Endothelial cell of umbilical vein (primary cell): Measurements from ENCODE around the gene FHOD1. TPM values are rescaled to one million over a fixed set of nuclear protein-coding genes. Genes with fewer than 3 reads are reported as not detected.

ENCODE experiments used
- BruUV-seq: library from RNA; stranded (reverse); fragments of 400-500 nt; replicated peaks from 2 replicates; lab custom pipeline; 2021; lab: Mats Ljungman, UMichigan
- CTCF ChIA-PET: fragments of 300-600, 350-600 bp; sonication (Branson Sonifier 250); formaldehyde crosslinking; loops from one replicate; lab custom pipeline; 2021; ENCODE audit warnings: antibody characterized with exemption, inconsistent platforms; lab: Charles Lee
- POLR2A ChIA-PET: fragments of 300-600, 350-600 bp; sonication (Branson Sonifier 250); formaldehyde crosslinking; loops from one replicate; lab custom pipeline; 2021; ENCODE audit warnings: antibody characterized with exemption, inconsistent platforms; lab: Charles Lee
- DNase-seq: peaks from one replicate; pipeline ENCODE4 v3.0.0-alpha.2; 2011; ENCODE audit warnings: low read depth, low spot score
- FAIRE-seq: peaks from 2 replicates; lab custom pipeline; 2011; peaks lifted over from hg19 to GRCh38; lab: Jason Lieb, UNC
- H2AFZ ChIP-seq: 2 replicates; pipeline ENCODE4 v1.6.0; 2012; ENCODE audit warnings: low read depth, low read length, control low read depth, inconsistent platforms
- H3K27ac ChIP-seq: 2 replicates; pipeline ENCODE4 v1.5.1; 2011; ENCODE audit warnings: low read depth, mild to moderate bottlenecking, control low read depth, low read length, moderate library complexity; ENCODE audit not compliant: insufficient read depth
- H3K27me3 ChIP-seq, 2 experiments: 2 replicates each; pipeline versions ENCODE4 v1.6.0 to v1.6.1; 2011; ENCODE audit warnings: low read length in 2 of 2, mixed read lengths in 1 of 2; ENCODE audit not compliant: control insufficient read depth in 2 of 2, insufficient read depth in 2 of 2
- H3K36me3 ChIP-seq, 2 experiments: 2 replicates in 1 of 2; 3 replicates in 1 of 2; pipeline ENCODE4 v1.5.1; 2011; ENCODE audit warnings: low read length in 2 of 2, mild to moderate bottlenecking in 1 of 2, moderate library complexity in 1 of 2; ENCODE audit not compliant: control insufficient read depth in 2 of 2, insufficient read depth in 2 of 2; ENCODE audit errors: extremely low read depth in 1 of 2
- H3K4me1 ChIP-seq: 3 replicates; pipeline ENCODE4 v1.5.1; 2011; ENCODE audit warnings: mild to moderate bottlenecking, low read length; ENCODE audit not compliant: control insufficient read depth, insufficient read depth; ENCODE audit errors: extremely low read depth
- H3K4me2 ChIP-seq: 2 replicates; pipeline ENCODE4 v1.6.1; 2011; ENCODE audit warnings: low read length, control low read depth, mixed read lengths; ENCODE audit not compliant: insufficient read depth
- H3K4me3 ChIP-seq, 3 experiments: fragments of 200-600 bp in 1 of 3; sonication (generic), shearing (Covaris generic) in 1 of 3; replicated peaks in 1 of 3; 2 replicates each; pipeline ENCODE4 v1.5.1; 2011 to 2016; ENCODE audit warnings: control low read depth in 3 of 3, low read length in 3 of 3, mild to moderate bottlenecking in 2 of 3, inconsistent platforms in 1 of 3, low read depth in 1 of 3, moderate library complexity in 1 of 3; ENCODE audit not compliant: insufficient read depth in 1 of 3
- H3K79me2 ChIP-seq: 2 replicates; pipeline ENCODE4 v1.6.0; 2012; ENCODE audit warnings: low read length, inconsistent platforms; ENCODE audit not compliant: control insufficient read depth, insufficient read depth
- H3K9ac ChIP-seq: replicated peaks from 2 replicates; pipeline ENCODE3; 2011; ENCODE audit warnings: low read length, control low read depth; ENCODE audit not compliant: insufficient read depth; ENCODE audit errors: extremely low read depth
- H3K9me1 ChIP-seq: replicated peaks from 3 replicates; pipeline ENCODE4 v1.6.0; 2011; ENCODE audit warnings: mild to moderate bottlenecking, low read length; ENCODE audit not compliant: control insufficient read depth, insufficient read depth; ENCODE audit errors: extremely low read depth
- H3K9me3 ChIP-seq: replicated peaks from 2 replicates; pipeline ENCODE4 v1.5.1; 2012; ENCODE audit warnings: low read length, inconsistent platforms; ENCODE audit not compliant: control insufficient read depth, insufficient read depth
- H4K20me1 ChIP-seq: replicated peaks from 2 replicates; pipeline ENCODE3; 2011; ENCODE audit warnings: mild to moderate bottlenecking, low read length; ENCODE audit not compliant: control insufficient read depth, insufficient read depth; ENCODE audit errors: extremely low read depth
- CTCF ChIP-seq, 2 donors: IDR thresholded peaks; 1 replicate in 1 of 2; 2 replicates in 1 of 2; pipeline ENCODE4 v1.5.1; 2011; ENCODE audit warnings: low read length in 2 of 2, mild to moderate bottlenecking in 2 of 2, moderate library complexity in 2 of 2, control low read depth in 1 of 2, inconsistent platforms in 1 of 2, low read depth in 1 of 2; ENCODE audit not compliant: insufficient read depth in 1 of 2; ENCODE audit errors: extremely low read depth in 1 of 2
- MAX ChIP-seq: IDR thresholded peaks from 2 replicates; pipeline ENCODE4 v1.6.1; 2011; ENCODE audit not compliant: insufficient read depth, insufficient read length
- dilution Hi-C: fragments of 300-500 bp; cut with MboI; formaldehyde crosslinking; loops from one replicate; pipeline ENCODE4 v1.15.0; 2019; ENCODE audit warnings: low sequenced_read_pairs; ENCODE audit not compliant: extremely low pct_ligation_motif_present
- intact Hi-C: fragments of 100-400 bp; cut with micrococcal nuclease; formaldehyde crosslinking; loops from one replicate; pipeline ENCODE4 v1.10.0; 2022
- microRNA counts: library from miRNA; unstranded; fragments of <30 nt; microRNA quantifications from one replicate; lab custom pipeline; 2016
- microRNA-seq: library from miRNA; unstranded; fragments of <30 nt; microRNA quantifications from one replicate; pipeline ENCODE4 v1.2.0, GENCODE V29; 2021; ENCODE audit warnings: borderline number of aligned reads, borderline replicate concordance
- polyA plus RNA-seq, 4 experiments: library from polyadenylated mRNA; depleted of rRNA in 3 of 4; stranded (reverse) in 3 of 4; unstranded in 1 of 4; fragments of >200 nt; gene quantifications; 2 replicates each; pipeline versions ENCODE4 v1.2.1 to v1.2.3, GENCODE V29; 2011 to 2012; ENCODE audit warnings: missing spikeins in 1 of 4
- small RNA-seq: library from RNA; depleted of rRNA; stranded (forward); fragments of <200 nt; gene quantifications from one replicate; pipeline ENCODE3, GENCODE V24; 2012; ENCODE audit warnings: low replicate concordance, low read depth; ENCODE audit not compliant: insufficient read depth, insufficient read length
- total RNA-seq: library from RNA; stranded (reverse); gene quantifications from 2 replicates; pipeline ENCODE4 v1.2.3, GENCODE V29; 2021

The FHOD1 gene
- total and polyA plus RNA-seq, 2 donors (not counting 3 experiments of a cell fraction or from before 2014, with no cell fraction given), result 63.6 to 124 TPM

GRCh38 chr16:67179421-67180080, 67.7 kb downstream of the FHOD1 start:
- dilution Hi-C loops, result no loop called here
- no peaks in the 10 kb centered on the region for H3K9me1 ChIP-seq
- BruUV-seq, result no TSS peak
- no peaks in the 10 kb centered on the region for H3K27me3 ChIP-seq
- FAIRE-seq, result no peak
- ChIA-PET POLR2A (interaction anchor here (0.9 kb wide), 1 partner anchor 9 kb away, joined by 3 read pairs; the partner anchor contains the start of gene NOL3), CTCF (interaction anchor here (0.7 to 1.2 kb wide), 5 partner anchors 16 to 225 kb away, joined by 3 to 5 read pairs (median 4); no protein-coding TSS in a partner anchor)
- H3K4me1 ChIP-seq, result peaks cover 35% of the 10 kb centered on the region
- DNase-seq, result no peak
- H3K36me3 ChIP-seq, result no peaks in the 10 kb centered on the region
- no peak overlapping the region for H3K4me3 ChIP-seq
- H4K20me1 ChIP-seq, result no peaks in the 10 kb centered on the region
- no peak overlapping the region for H2AFZ ChIP-seq
- no peak overlapping the region for H3K4me2 ChIP-seq
- no peak overlapping the region for H3K9ac ChIP-seq
- intact Hi-C loops, result no loop called here
- no peak overlapping the region for H3K27ac ChIP-seq
- H3K79me2 ChIP-seq, result peaks cover 13% of the 10 kb centered on the region
- TF ChIP-seq MAX, result no peak
- peak in 1 of 2 donors; percentile 20 for TF ChIP-seq CTCF (IDR thresholded peaks at IDR 0.05; ENCODE audit: extremely low read depth in 1 of 2, insufficient read depth in 1 of 2, low read depth in 1 of 2, low read length in 2 of 2)
- H3K9me3 ChIP-seq, result no peaks in the 10 kb centered on the region

MicroRNA genes within 50 kb of the gene (microRNA counts, 767-probe panel; counts per million panel counts)
- microRNA hsa-miR-328 (lab: Ali Mortazavi, UCI), result 723 counts per million, percentile 96 among the panel's probes with 10 or more counts

Small RNA genes within 50 kb of the gene (microRNA-seq; reads per million reads assigned to microRNA genes)
- 25.3 reads per million, percentile 38 among the genes with 10 or more reads in this experiment for gene MIR328

Small RNA genes within 50 kb of the gene (small RNA-seq; reads per million reads assigned to genes)
- gene MIR328, result not detected

Other genes with a start within 250 kb of the FHOD1 start
- 103 and 113 TPM in 2 replicates for gene CBFB, start 218.3 kb downstream of the FHOD1 start, total RNA-seq
- gene CBFB, start 218.3 kb downstream of the FHOD1 start, polyA plus RNA-seq, result 22.0 and 27.8 TPM in 2 replicates
- gene PHAF1, start 137.5 kb downstream of the FHOD1 start, total RNA-seq, result 16.1 and 18.5 TPM in 2 replicates
- 21.1 and 21.9 TPM in 2 replicates for gene PHAF1, start 137.5 kb downstream of the FHOD1 start, polyA plus RNA-seq
- 1.6 and 4.0 TPM in 2 replicates for gene B3GNT9, start 96.5 kb downstream of the FHOD1 start, total RNA-seq
- gene B3GNT9, start 96.5 kb downstream of the FHOD1 start, polyA plus RNA-seq, result 6.4 and 6.8 TPM in 2 replicates
- 15.2 and 17.4 TPM in 2 replicates for gene TRADD, start 87.6 kb downstream of the FHOD1 start, total RNA-seq
- 22.6 and 23.3 TPM in 2 replicates for gene TRADD, start 87.6 kb downstream of the FHOD1 start, polyA plus RNA-seq
- gene FBXL8, start 87.5 kb downstream of the FHOD1 start, total RNA-seq, result 5.4 and 7.0 TPM in 2 replicates
- gene FBXL8, start 87.5 kb downstream of the FHOD1 start, polyA plus RNA-seq, result 7.4 and 12.8 TPM in 2 replicates
- gene HSF4, start 82.7 kb downstream of the FHOD1 start, total RNA-seq, result 4.7 and 5.5 TPM in 2 replicates
- 4.8 and 7.9 TPM in 2 replicates for gene HSF4, start 82.7 kb downstream of the FHOD1 start, polyA plus RNA-seq
- 14.4 and 19.4 TPM in 2 replicates for gene NOL3, start 76.9 kb downstream of the FHOD1 start, total RNA-seq
- 16.0 and 19.2 TPM in 2 replicates for gene NOL3, start 76.9 kb downstream of the FHOD1 start, polyA plus RNA-seq
- gene MATCAP1, start 63.5 kb downstream of the FHOD1 start, total RNA-seq, result 45.8 and 53.3 TPM in 2 replicates
- 44.5 and 49.0 TPM in 2 replicates for gene MATCAP1, start 63.5 kb downstream of the FHOD1 start, polyA plus RNA-seq
- gene EXOC3L1, start 57.3 kb downstream of the FHOD1 start, total RNA-seq, result 10.8 and 19.4 TPM in 2 replicates
- gene EXOC3L1, start 57.3 kb downstream of the FHOD1 start, polyA plus RNA-seq, result 10.2 and 11.6 TPM in 2 replicates
- 110 and 112 TPM in 2 replicates for gene E2F4, start 55.3 kb downstream of the FHOD1 start, total RNA-seq
- 168 and 199 TPM in 2 replicates for gene E2F4, start 55.3 kb downstream of the FHOD1 start, polyA plus RNA-seq
- gene ELMO3, start 48.4 kb downstream of the FHOD1 start, total RNA-seq, result 4.3 and 5.7 TPM in 2 replicates
- gene ELMO3, start 48.4 kb downstream of the FHOD1 start, polyA plus RNA-seq, result 3.9 and 4.1 TPM in 2 replicates
- 35.3 and 36.3 TPM in 2 replicates for gene TMEM208, start 20.4 kb downstream of the FHOD1 start, total RNA-seq
- 94.0 and 98.4 TPM in 2 replicates for gene TMEM208, start 20.4 kb downstream of the FHOD1 start, polyA plus RNA-seq
- gene SLC9A5, start 1.5 kb upstream of the FHOD1 start, total RNA-seq, result 2.8 and 4.2 TPM in 2 replicates
- 2.7 and 3.2 TPM in 2 replicates for gene SLC9A5, start 1.5 kb upstream of the FHOD1 start, polyA plus RNA-seq
- 23.9 and 26.6 TPM in 2 replicates for gene PLEKHG4, start 32.1 kb upstream of the FHOD1 start, total RNA-seq
- 34.8 and 35.6 TPM in 2 replicates for gene PLEKHG4, start 32.1 kb upstream of the FHOD1 start, polyA plus RNA-seq
- gene KCTD19, start 79.3 kb upstream of the FHOD1 start, total RNA-seq, result 0.16 and 0.44 TPM in 2 replicates
- gene KCTD19, start 79.3 kb upstream of the FHOD1 start, polyA plus RNA-seq, result 0.10 and 0.21 TPM in 2 replicates
- 2.0 and 2.4 TPM in 2 replicates for gene LRRC36, start 79.3 kb upstream of the FHOD1 start, total RNA-seq
- gene LRRC36, start 79.3 kb upstream of the FHOD1 start, polyA plus RNA-seq, result 0.30 and 0.37 TPM in 2 replicates
- gene TPPP3, start 146.0 kb upstream of the FHOD1 start, total RNA-seq, result 1.3 and 2.0 TPM in 2 replicates
- gene TPPP3, start 146.0 kb upstream of the FHOD1 start, polyA plus RNA-seq, result 0.33 and 0.91 TPM in 2 replicates
- gene ZDHHC1, start 169.0 kb upstream of the FHOD1 start, total RNA-seq, result 12.9 and 14.4 TPM in 2 replicates
- gene ZDHHC1, start 169.0 kb upstream of the FHOD1 start, polyA plus RNA-seq, result 11.4 and 14.1 TPM in 2 replicates
- gene HSD11B2, start 183.6 kb upstream of the FHOD1 start, total RNA-seq, result not detected in 2 replicates
- gene HSD11B2, start 183.6 kb upstream of the FHOD1 start, polyA plus RNA-seq, result 0.10 and 0.16 TPM in 2 replicates
- gene ATP6V0D1, start 233.7 kb upstream of the FHOD1 start, total RNA-seq, result 77.1 and 82.8 TPM in 2 replicates
- gene ATP6V0D1, start 233.7 kb upstream of the FHOD1 start, polyA plus RNA-seq, result 232 and 254 TPM in 2 replicates
- not detected in 2 replicates for gene AGRP, start 236.1 kb upstream of the FHOD1 start, total RNA-seq
- not detected in 2 replicates for gene AGRP, start 236.1 kb upstream of the FHOD1 start, polyA plus RNA-seq